A549 (cell line): Measurements from ENCODE around the gene DPM1. TPM values are rescaled to one million over a fixed set of nuclear protein-coding genes. Genes with fewer than 3 reads are reported as not detected.

Experiments used
- ATAC-seq, 2 experiments: fragments of 200-7000 bp in 1 of 2; fragments of >200 bp in 1 of 2; cut with Nextera tagmentation in 1 of 2; cut with Tn5 transposase in 1 of 2; 3 replicates each; pipeline versions ENCODE4 v1.8.0 to v1.9.1; 2018 to 2020; ENCODE audit warnings: mild to moderate bottlenecking in 1 of 2, moderate library complexity in 1 of 2
- CTCF ChIA-PET: fragments of 300-600 bp; sonication (Branson Sonifier 250); formaldehyde crosslinking; extraction: SDS; loops from one replicate; lab custom pipeline; 2021; ENCODE audit warnings: antibody characterized with exemption, inconsistent platforms; lab: Yijun Ruan, JAX
- POLR2A ChIA-PET: fragments of 350-600 bp; formaldehyde crosslinking; extraction: SDS; loops from one replicate; lab custom pipeline; 2021; ENCODE audit warnings: antibody characterized with exemption, inconsistent platforms; lab: Yijun Ruan, JAX
- DNase-seq, 2 experiments: peaks; one replicate each; pipeline versions ENCODE4 v3.0.0 to v3.0.0-alpha.2; 2011 to 2016; ENCODE audit warnings: low read depth in 1 of 2, low spot score in 1 of 2
- FAIRE-seq: peaks from 2 replicates; lab custom pipeline; 2011; peaks lifted over from hg19 to GRCh38; lab: Jason Lieb, UNC
- H3K27ac ChIP-seq, 2 experiments: fragments of >200 bp; sonication (Bioruptor Twin); formaldehyde crosslinking; 3 replicates each; pipeline ENCODE4 v1.5.1; 2016 to 2017
- H3K4me1 ChIP-seq: fragments of >200 bp; sonication (Bioruptor Twin); formaldehyde crosslinking; 3 replicates; pipeline ENCODE4 v1.6.1; 2016
- H3K4me2 ChIP-seq: fragments of >200 bp; sonication (Bioruptor Twin); formaldehyde crosslinking; 3 replicates; pipeline ENCODE4 v1.6.1; 2016
- H3K4me3 ChIP-seq: fragments of >200 bp; sonication (Bioruptor Twin); formaldehyde crosslinking; 3 replicates; pipeline ENCODE4 v1.5.1; 2016
- H3K9me3 ChIP-seq: fragments of >200 bp; sonication (Bioruptor Twin); formaldehyde crosslinking; 3 replicates; pipeline ENCODE4 v1.6.1; 2016
- BHLHE40 ChIP-seq: IDR thresholded peaks from 2 replicates; pipeline ENCODE4 v1.6.1; 2012; ENCODE audit warnings: low read depth, low read length, inconsistent platforms
- CBX8 ChIP-seq: fragments of 200-600 bp; sonication (generic); IDR thresholded peaks from 2 replicates; pipeline ENCODE4 v1.6.1; 2016
- CTCF ChIP-seq: fragments of >200 bp; sonication (Bioruptor Twin); formaldehyde crosslinking; IDR thresholded peaks from 3 replicates; pipeline ENCODE4 v1.5.1; 2016
- FOXS1 ChIP-seq: fragments of 250-450 bp; sonication (Bioruptor Pico); IDR thresholded peaks from 2 replicates; pipeline ENCODE4 v1.5.0; 2020; ENCODE audit warnings: mild to moderate bottlenecking, moderate library complexity
- GATA3 ChIP-seq: IDR thresholded peaks from 2 replicates; pipeline ENCODE4 v1.6.1; 2012; ENCODE audit warnings: borderline replicate concordance
- HDAC2 ChIP-seq: fragments of 200-600 bp; sonication (generic); IDR thresholded peaks from 2 replicates; pipeline ENCODE4 v1.6.1; 2016
- HOXB5 ChIP-seq: fragments of 250-450 bp; sonication (Bioruptor Pico); IDR thresholded peaks from 2 replicates; pipeline ENCODE4 v1.5.0; 2020; ENCODE audit warnings: mild to moderate bottlenecking, moderate library complexity
- JUNB ChIP-seq: fragments of >200 bp; sonication (Bioruptor Twin); formaldehyde crosslinking; IDR thresholded peaks from 2 replicates; pipeline ENCODE4 v1.6.1; 2016
- KDM1A ChIP-seq: fragments of 200-600 bp; sonication (generic); IDR thresholded peaks from 2 replicates; pipeline ENCODE4 v1.6.1; 2016; ENCODE audit warnings: low read depth, mild to moderate bottlenecking
- MAFK ChIP-seq: fragments of 450-650 bp; IDR thresholded peaks from 2 replicates; pipeline ENCODE4 v1.6.1; 2014; ENCODE audit not compliant: partially characterized antibody
- MAX ChIP-seq: IDR thresholded peaks from 2 replicates; pipeline ENCODE4 v1.6.1; 2012
- MAZ ChIP-seq: fragments of 150-350 bp; IDR thresholded peaks from 2 replicates; pipeline ENCODE4 v1.6.1; 2014; ENCODE audit warnings: antibody characterized with exemption, low read depth, low read length, borderline replicate concordance
- MYC ChIP-seq: IDR thresholded peaks from 2 replicates; pipeline ENCODE4 v1.6.1; 2012; ENCODE audit warnings: mild to moderate bottlenecking, inconsistent platforms, low read length, improper control_type of control experiment, borderline replicate concordance
- NR3C1 ChIP-seq: fragments of >200 bp; sonication (Bioruptor Twin); formaldehyde crosslinking; IDR thresholded peaks from 3 replicates; pipeline ENCODE4 v1.6.1; 2017
- RARB ChIP-seq: fragments of 250-450 bp; sonication (Bioruptor Pico); IDR thresholded peaks from 2 replicates; pipeline ENCODE4 v1.8.0; 2021; ENCODE audit warnings: mild to moderate bottlenecking, moderate library complexity
- RCOR1 ChIP-seq: fragments of 150-350 bp; IDR thresholded peaks from 2 replicates; pipeline ENCODE4 v1.6.1; 2014; ENCODE audit warnings: antibody characterized with exemption, low read length, low read depth
- RNF2 ChIP-seq: fragments of 200-600 bp; sonication (generic); IDR thresholded peaks from 2 replicates; pipeline ENCODE4 v1.6.1; 2016; ENCODE audit warnings: low read depth, mild to moderate bottlenecking, antibody characterized with exemption, moderate library complexity, borderline replicate concordance
- SREBF2 ChIP-seq: fragments of 450-650 bp; IDR thresholded peaks from 2 replicates; pipeline ENCODE4 v1.6.1; 2014; ENCODE audit warnings: mild to moderate bottlenecking, moderate library complexity
- ZC3H11A ChIP-seq: fragments of 450-650 bp; IDR thresholded peaks from 2 replicates; pipeline ENCODE4 v1.6.1; 2014; ENCODE audit warnings: antibody characterized with exemption, mild to moderate bottlenecking
- WGBS: methylation state at CpG from one replicate; pipeline ENCODE4 v1.1.6; 2017; ENCODE audit errors: missing lambda C conversion rate; 5-methylcytosine and 5-hydroxymethylcytosine counted together
- polyA plus RNA-seq, 4 experiments: library from polyadenylated mRNA; depleted of rRNA in 3 of 4; stranded (reverse); fragments of >200 nt; fragmentation: RNase III in 1 of 4; extraction: RNeasy Plus Mini Kit Qiagen cat#74134 plus additional on column Dnase treatment in 1 of 4; gene quantifications; 2 replicates in 3 of 4; 3 replicates in 1 of 4; pipeline ENCODE4 v1.2.3, GENCODE V29; 2011 to 2017

Gene DPM1
- polyA plus RNA-seq, 2 of the 4 experiments (the other 2 are of a cell fraction), result 104 to 106 TPM

- FAIRE-seq (no peak), DNase-seq (no peak), ATAC-seq (no peak)
- Histone ChIP-seq H3K4me3 (no peak overlapping the region), H3K27ac (no peak overlapping the region), H3K9me3 (no peaks in the 10 kb centered on the region), H3K4me2 (no peak overlapping the region), H3K4me1 (no peaks in the 10 kb centered on the region)
- ChIA-PET POLR2A (no interaction called here), CTCF (interaction anchor here (2.2 kb wide), 1 partner anchor 25 kb away, joined by 14 read pairs; no protein-coding TSS in a partner anchor)
- TF ChIP-seq GATA3 (no peak), MYC (no peak), CTCF (no peak), RCOR1 (no peak), MAX (no peak), SREBF2 (no peak), JUNB (no peak), FOXS1 (CRISPR knock-in tag) (no peak), MAZ (no peak), ZC3H11A (no peak), HDAC2 (no peak)
- WGBS, result 94% methylated on average over 6 of the region's 6 CpGs
Measured at GRCh38 chr20:50904067-50904570, 54.2 kb downstream of the DPM1 start.

- ATAC-seq (no peak), DNase-seq (no peak), FAIRE-seq (no peak)
- no peak for TF ChIP-seq RNF2
- no peak for TF ChIP-seq RARB (CRISPR knock-in tag)
- no peak for TF ChIP-seq CBX8
- no peak for TF ChIP-seq BHLHE40
- TF ChIP-seq NR3C1, result no peak
- no peak for TF ChIP-seq MAX
- H3K4me2 ChIP-seq, result no peak overlapping the region
- no peaks in the 10 kb centered on the region for H3K4me1 ChIP-seq
- H3K9me3 ChIP-seq, result no peaks in the 10 kb centered on the region
- ChIA-PET POLR2A (no interaction called here), CTCF (interaction anchor here (2.2 kb wide), 1 partner anchor 26 kb away, joined by 14 read pairs; no protein-coding TSS in a partner anchor)
- H3K4me3 ChIP-seq, result no peak overlapping the region
- 93% methylated on average over 8 of the region's 8 CpGs for WGBS
- no peak overlapping the region for H3K27ac ChIP-seq
Measured at GRCh38 chr20:50903353-50904051, 54.8 kb downstream of the DPM1 start.

DNA sequence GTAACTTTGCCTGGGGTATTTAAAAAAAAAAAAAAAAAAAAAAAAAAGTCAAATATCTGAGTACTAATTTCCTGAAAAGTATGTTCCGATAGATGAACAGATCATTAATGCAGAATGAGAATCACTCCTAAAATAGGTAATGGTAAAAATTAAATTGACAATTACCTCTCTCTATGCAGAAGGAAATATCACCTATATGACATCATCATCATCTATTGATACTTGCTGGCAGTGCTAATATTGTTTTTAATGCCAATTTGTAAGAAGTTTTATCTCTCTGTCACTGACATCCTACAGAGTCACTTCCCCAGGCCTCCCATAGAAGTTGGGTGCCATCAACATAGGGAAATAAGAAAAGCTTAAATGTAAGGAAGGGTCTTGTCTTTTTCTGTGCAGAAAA, 57.0 kb downstream of the DPM1 start:
- Histone ChIP-seq H3K4me3 (no peak overlapping the region), H3K4me2 (no peak overlapping the region), H3K27ac (no peak overlapping the region), H3K4me1 (no peaks in the 10 kb centered on the region), H3K9me3 (no peaks in the 10 kb centered on the region)
- POLR2A ChIA-PET, result no interaction called here
- DNase-seq (no peak), ATAC-seq (no peak), FAIRE-seq (no peak)
- WGBS, result 82% methylated on average over 1 of the region's 1 CpG
- CTCF ChIA-PET, result interaction anchor here (0.5 to 3.1 kb wide), 5 partner anchors 11 to 723 kb away, joined by 3 to 12 read pairs (median 3); no protein-coding TSS in a partner anchor
- no peak for TF ChIP-seq CBX8
- TF ChIP-seq HOXB5 (CRISPR knock-in tag), result no peak
- no peak for TF ChIP-seq MAFK
- no peak for TF ChIP-seq RNF2
- no peak for TF ChIP-seq KDM1A
